Large intestine (tissue), 3 donors: ENCODE measurements around the gene KBTBD13. TPM values are rescaled to one million over a fixed set of nuclear protein-coding genes. Genes with fewer than 3 reads are reported as not detected.
"Not testable (repeated sequence)": the region's sequence is repeated elsewhere in the genome, so short reads cannot be mapped to it uniquely, and the experiment has no call there.

ENCODE experiments used
- DNase-seq, 2 donors: peaks; one replicate each; pipeline versions ENCODE4 v3.0.0 to v3.0.0-alpha.2; 2013
- H3K27ac ChIP-seq: one replicate; pipeline ENCODE4 v1.5.1; 2013; ENCODE audit warnings: low read length
- H3K27me3 ChIP-seq: 2 replicates; pipeline ENCODE4 v1.6.1; 2013; ENCODE audit warnings: low read length; ENCODE audit not compliant: control insufficient read depth, insufficient read depth
- H3K36me3 ChIP-seq: 2 replicates; pipeline ENCODE4 v1.6.1; 2013; ENCODE audit warnings: low read length; ENCODE audit not compliant: control insufficient read depth, insufficient read depth
- H3K4me1 ChIP-seq: one replicate; pipeline ENCODE4 v1.6.1; 2013; ENCODE audit warnings: low read length; ENCODE audit not compliant: control insufficient read depth, insufficient read depth
- H3K4me3 ChIP-seq: one replicate; pipeline ENCODE4 v1.5.1; 2013; ENCODE audit warnings: low read length
- H3K9me3 ChIP-seq: one replicate; pipeline ENCODE4 v1.6.1; 2013; ENCODE audit warnings: mild to moderate bottlenecking, low read depth, low read length, moderate library complexity; ENCODE audit not compliant: control insufficient read depth
- WGBS: methylation state at CpG from one replicate; pipeline ENCODE4 v1.1.5; 2013; ENCODE audit warnings: low lambda C conversion rate; ENCODE audit not compliant: insufficient coverage; 5-methylcytosine and 5-hydroxymethylcytosine counted together
- polyA plus RNA-seq: library from polyadenylated mRNA; unstranded; fragments of 120-200 nt; gene quantifications from one replicate; pipeline ENCODE4 v1.2.1, GENCODE V29; 2013

Gene KBTBD13
- polyA plus RNA-seq, 1 donor, result 0.04 TPM

DNA sequence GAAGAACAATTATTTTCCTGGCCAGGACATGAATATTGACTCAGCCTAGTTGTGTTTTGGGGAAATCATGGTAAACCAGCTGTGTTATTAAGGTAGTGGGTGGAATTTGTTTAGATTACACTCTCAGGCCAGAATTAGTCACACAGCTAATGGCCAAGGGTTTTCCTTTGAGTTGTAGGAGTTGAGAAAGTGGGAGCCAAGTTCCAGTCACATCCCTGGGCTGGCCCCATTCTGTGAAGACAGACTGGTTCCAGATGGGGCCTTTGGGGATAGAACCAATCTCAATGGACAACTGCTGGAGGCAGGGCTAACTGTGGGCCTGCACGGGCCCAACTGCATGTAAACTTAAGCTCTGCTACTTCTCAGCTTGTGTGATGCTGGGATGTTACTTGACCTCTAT, 7.4 kb upstream of the KBTBD13 start:
- H3K36me3 ChIP-seq, result no peaks in the 10 kb centered on the region
- H3K4me3 ChIP-seq, result no peak overlapping the region
- DNase-seq, result peak in 1 of 2 donors; percentile 52
- no CpG with 5 or more reads among the region's 1 CpG for WGBS
- peaks cover 18% of the 10 kb centered on the region for H3K27me3 ChIP-seq
- no peaks in the 10 kb centered on the region for H3K9me3 ChIP-seq
- H3K4me1 ChIP-seq, result peaks cover 4% of the 10 kb centered on the region
- H3K27ac ChIP-seq, result peak overlapping the region; percentile 16

DNA sequence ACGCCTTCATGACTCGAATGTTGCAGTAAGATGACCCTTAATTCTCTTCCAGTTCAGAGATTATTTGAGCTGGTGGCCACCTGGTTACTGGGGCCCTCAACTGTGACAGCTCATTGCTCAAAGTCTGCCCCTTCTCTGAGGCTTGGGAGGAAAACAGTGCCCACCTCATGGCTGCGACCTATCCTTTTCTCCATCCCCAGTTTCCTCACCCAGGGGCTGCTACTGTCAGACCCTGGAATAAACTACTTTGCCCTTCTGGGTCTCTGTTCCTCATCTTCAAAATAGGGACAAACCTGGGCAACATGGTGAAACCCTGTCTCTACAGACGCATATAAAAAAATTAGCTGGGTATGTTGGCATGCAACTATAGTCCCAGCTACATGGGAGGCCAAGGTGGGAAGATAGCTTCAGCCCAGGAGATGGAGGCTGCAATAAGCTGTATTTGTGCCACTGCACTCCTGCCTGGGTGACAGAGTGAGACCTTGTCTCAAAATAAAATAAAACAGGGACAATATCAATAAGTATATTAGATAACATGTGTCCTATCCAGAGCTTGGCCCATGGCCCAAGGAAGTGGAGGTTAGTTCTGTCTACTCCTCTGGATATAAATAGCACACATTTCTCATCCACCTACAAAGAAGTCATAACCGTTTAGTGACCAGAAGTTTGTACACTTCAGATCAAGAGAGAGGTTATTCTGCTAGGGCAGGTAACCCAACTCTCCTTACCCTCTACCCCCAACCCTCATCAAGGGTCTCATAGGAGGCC, 6.6 kb upstream of the KBTBD13 start:
- no peak overlapping the region for H3K4me3 ChIP-seq
- H3K36me3 ChIP-seq, result no peaks in the 10 kb centered on the region
- no CpG with 5 or more reads among the region's 5 CpGs for WGBS
- H3K4me1 ChIP-seq, result peaks cover 4% of the 10 kb centered on the region
- H3K27me3 ChIP-seq, result peaks cover 18% of the 10 kb centered on the region
- no peaks in the 10 kb centered on the region for H3K9me3 ChIP-seq
- peak overlapping the region; percentile 16 for H3K27ac ChIP-seq
- DNase-seq, result no peak

DNA sequence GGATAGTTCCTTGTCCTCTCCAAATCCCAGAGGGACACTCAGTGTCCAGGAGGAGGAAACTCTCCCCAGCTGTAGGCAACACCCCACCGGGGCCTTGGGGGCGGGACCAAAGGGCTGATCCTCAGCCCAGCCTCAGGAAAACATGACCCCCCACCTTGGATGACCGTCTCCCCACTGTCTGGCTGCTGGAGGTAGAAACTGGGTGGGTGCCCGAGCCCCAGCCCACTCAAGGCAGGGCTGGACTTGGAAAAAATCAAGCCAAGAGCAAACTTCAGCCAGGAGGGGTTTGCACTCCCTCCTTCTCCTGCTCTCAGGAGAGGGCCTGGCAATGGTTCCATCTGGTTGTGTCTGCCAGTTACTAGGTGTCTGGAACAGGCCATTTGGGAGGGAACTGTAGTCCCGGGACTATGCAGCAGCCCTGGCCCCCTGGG, 5.2 kb upstream of the KBTBD13 start:
- Histone ChIP-seq H3K36me3 (no peaks in the 10 kb centered on the region), H3K27me3 (peaks cover 18% of the 10 kb centered on the region), H3K4me3 (no peak overlapping the region), H3K9me3 (no peaks in the 10 kb centered on the region), H3K27ac (no peak overlapping the region), H3K4me1 (peaks cover 4% of the 10 kb centered on the region)
- WGBS, result no CpG with 5 or more reads among the region's 5 CpGs
- no peak for DNase-seq

DNA sequence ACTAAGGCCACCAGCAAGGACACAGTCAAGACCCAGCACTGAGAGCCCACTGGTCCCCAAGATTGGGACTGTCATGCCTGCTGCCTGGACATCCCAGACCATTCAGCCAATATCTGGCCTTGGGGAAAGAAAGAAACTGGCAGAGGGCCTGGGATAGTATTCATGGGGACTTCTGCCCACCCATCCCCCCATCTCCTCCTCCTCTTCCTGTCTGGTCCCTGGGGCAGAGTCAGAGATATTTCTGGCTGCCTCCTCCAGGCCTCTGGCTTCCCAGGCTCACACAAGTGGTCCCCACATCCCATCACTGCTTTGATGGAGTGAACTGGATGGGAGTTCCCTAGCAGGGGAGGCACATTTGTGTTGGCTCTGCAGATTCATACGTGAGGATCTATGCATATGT, 4.5 kb upstream of the KBTBD13 start:
- no peak for DNase-seq
- Histone ChIP-seq H3K27ac (no peak overlapping the region), H3K4me3 (no peak overlapping the region), H3K27me3 (peaks cover 16% of the 10 kb centered on the region), H3K4me1 (peaks cover 4% of the 10 kb centered on the region), H3K9me3 (peaks cover 6% of the 10 kb centered on the region), H3K36me3 (no peaks in the 10 kb centered on the region)
- WGBS, result no CpG with 5 or more reads among the region's 1 CpG

DNA sequence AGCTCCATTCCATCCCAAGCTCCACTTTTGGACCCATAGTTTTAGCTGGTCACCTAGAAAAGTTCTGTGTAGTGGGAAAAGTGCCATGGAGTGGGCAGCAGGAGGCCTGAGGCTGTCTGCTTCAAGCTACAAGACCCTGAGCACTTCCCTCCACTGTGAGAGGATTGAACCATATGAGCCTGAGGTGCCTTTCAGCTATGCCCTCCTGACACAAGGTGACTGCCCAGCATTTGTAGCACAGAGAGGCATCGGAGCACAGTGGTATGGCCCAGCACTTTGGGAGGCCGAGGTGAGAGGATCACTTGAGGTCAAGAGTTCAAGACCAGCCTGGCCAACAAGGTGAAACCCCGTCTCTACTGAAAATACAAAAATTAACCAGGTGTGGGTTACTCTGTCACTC, 3.9 kb upstream of the KBTBD13 start:
- no peak for DNase-seq
- Histone ChIP-seq H3K4me3 (no peak overlapping the region), H3K27ac (no peak overlapping the region), H3K4me1 (peaks cover under 1% of the 10 kb centered on the region), H3K36me3 (no peaks in the 10 kb centered on the region), H3K27me3 (peaks cover 16% of the 10 kb centered on the region), H3K9me3 (peaks cover 12% of the 10 kb centered on the region)
- no CpG with 5 or more reads among the region's 3 CpGs for WGBS

DNA sequence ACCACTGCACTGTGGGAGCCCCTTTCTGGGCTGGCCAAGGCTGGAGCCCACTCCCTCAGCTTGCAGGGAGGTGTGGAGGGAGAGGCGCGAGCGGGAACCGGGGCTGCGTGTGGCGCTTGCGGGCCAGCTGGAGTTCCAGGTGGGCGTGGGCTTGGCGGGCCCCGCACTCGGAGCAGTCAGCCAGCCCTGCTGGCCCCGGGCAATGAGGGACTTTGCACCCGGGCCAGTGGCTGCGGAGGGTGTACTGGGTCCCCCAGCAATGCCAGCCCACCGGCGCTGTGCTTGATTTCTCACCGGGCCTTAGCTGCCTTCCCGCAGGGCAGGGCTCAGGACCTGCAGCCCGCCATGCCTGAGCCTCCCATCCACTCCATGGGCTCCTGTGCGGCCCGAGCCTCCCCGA, 1.6 kb upstream of the KBTBD13 start:
- peaks cover 17% of the 10 kb centered on the region for H3K27me3 ChIP-seq
- H3K36me3 ChIP-seq, result not testable (repeated sequence)
- no CpG with 5 or more reads among the region's 22 CpGs for WGBS

DNA sequence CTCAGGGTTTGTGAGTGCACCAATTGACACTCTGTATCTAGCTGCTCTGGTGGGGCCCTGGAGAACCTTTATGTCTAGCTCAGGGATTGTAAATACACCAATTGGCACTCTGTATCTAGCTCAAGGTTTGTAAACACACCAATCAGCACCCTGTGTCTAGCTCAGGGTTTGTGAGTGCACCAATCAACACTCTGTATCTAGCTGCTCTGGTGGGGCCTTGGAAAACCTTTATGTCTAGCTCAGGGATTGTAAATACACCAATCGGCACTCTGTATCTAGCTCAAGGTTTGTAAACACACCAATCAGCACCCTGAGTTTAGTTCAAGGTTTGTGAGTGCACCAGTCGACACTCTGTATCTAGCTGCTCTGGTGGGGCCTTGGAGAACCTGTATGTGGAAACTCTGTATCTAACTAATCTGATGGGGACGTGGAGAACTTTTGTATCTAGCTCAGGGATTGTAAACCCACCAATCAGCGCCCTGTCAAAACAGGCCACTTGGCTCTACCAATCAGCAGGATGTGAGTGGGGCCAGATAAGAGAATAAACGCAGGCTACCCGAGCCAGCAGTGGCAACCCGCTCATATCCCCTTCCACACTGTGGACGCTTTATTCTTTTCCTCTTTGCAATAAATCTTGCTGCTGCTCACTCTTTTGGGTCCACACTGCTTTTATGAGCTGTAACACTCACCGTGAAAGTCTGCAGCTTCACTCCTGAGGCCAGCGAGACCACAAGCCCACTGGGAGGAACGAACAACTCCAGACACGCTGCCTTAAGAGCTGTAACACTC, 745 bp upstream of the KBTBD13 start:
- WGBS, result no CpG with 5 or more reads among the region's 12 CpGs
- H3K9me3 ChIP-seq, result peaks cover 15% of the 10 kb centered on the region
- H3K4me3 ChIP-seq, H3K36me3 ChIP-seq, DNase-seq, H3K4me1 ChIP-seq, H3K27ac ChIP-seq: not testable (repeated sequence)
- peaks cover 17% of the 10 kb centered on the region for H3K27me3 ChIP-seq

More for the DNA sequence above, 1.6 kb upstream of the KBTBD13 start:
- peaks cover 15% of the 10 kb centered on the region for H3K9me3 ChIP-seq
- DNase-seq, H3K4me1 ChIP-seq, H3K4me3 ChIP-seq, H3K27ac ChIP-seq: not testable (repeated sequence)

DNA sequence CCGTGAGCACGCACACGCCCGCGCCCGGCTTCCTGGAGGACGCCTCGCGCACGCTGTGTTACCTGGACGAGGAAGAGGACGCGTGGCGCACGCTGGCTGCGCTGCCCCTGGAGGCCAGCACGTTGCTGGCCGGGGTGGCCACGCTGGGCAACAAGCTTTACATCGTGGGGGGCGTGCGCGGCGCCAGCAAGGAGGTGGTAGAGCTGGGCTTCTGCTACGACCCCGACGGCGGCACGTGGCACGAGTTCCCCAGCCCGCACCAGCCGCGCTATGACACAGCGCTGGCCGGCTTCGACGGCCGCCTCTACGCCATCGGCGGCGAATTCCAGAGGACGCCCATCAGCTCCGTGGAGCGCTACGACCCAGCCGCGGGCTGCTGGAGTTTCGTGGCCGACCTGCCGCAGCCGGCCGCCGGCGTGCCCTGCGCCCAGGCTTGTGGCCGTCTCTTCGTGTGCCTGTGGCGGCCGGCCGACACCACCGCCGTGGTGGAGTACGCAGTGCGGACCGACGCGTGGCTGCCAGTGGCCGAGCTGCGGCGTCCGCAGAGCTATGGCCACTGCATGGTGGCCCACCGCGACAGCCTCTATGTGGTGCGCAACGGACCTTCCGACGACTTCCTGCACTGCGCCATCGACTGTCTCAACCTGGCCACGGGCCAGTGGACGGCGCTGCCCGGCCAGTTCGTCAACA, 890 bp downstream of the KBTBD13 start:
- H3K27ac ChIP-seq, result no peak overlapping the region
- DNase-seq, result no peak
- no peak overlapping the region for H3K4me3 ChIP-seq
- no CpG with 5 or more reads among the region's 85 CpGs for WGBS
- peaks cover 15% of the 10 kb centered on the region for H3K9me3 ChIP-seq
- no peaks in the 10 kb centered on the region for H3K36me3 ChIP-seq
- peaks cover 16% of the 10 kb centered on the region for H3K4me1 ChIP-seq
- H3K27me3 ChIP-seq, result peaks cover 17% of the 10 kb centered on the region

DNA sequence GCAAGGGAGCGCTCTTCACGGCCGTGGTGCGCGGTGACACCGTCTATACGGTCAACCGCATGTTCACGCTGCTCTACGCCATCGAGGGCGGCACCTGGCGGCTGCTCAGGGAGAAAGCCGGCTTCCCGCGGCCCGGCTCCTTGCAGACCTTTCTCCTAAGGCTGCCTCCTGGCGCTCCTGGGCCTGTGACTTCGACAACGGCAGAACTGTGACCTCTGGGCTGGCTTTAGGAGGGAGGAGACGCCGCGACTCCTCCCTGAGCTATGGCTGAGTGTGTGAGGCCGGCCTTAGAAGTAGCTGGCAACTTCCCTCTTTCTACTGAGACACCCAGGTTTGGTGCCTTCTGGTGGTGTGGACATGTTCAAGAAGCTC, 1.4 kb downstream of the KBTBD13 start:
- peaks cover 21% of the 10 kb centered on the region for H3K4me1 ChIP-seq
- peak; percentile 82 to 87 for DNase-seq
- peaks cover 15% of the 10 kb centered on the region for H3K9me3 ChIP-seq
- H3K27me3 ChIP-seq, result peaks cover 17% of the 10 kb centered on the region
- no CpG with 5 or more reads among the region's 24 CpGs for WGBS
- no peak overlapping the region for H3K4me3 ChIP-seq
- no peak overlapping the region for H3K27ac ChIP-seq
- H3K36me3 ChIP-seq, result no peaks in the 10 kb centered on the region

DNA sequence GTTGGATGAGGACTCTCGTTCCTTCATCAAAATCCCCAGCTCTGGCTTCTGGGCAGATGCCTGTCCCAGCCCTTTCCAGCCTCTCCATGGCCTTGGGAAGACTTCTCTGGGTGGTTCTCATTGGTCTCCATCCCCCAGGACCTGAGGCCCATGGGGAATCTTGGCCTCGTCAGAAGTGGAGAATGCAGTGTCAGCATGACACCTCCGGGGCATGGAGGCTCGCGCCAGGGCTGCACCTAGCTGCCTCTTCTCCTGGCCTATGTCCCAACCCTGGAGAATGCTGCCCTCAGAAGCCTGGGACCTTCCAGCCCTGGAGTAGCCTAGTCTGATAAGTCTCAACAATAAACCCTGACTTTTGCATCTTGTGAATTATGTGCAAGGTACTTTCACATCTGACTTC, 3.0 kb downstream of the KBTBD13 start:
- Histone ChIP-seq H3K4me3 (no peak overlapping the region), H3K27me3 (peaks cover 17% of the 10 kb centered on the region)
- WGBS, result no CpG with 5 or more reads among the region's 5 CpGs

More for the DNA sequence above, 3.0 kb downstream of the KBTBD13 start:
- peaks cover 28% of the 10 kb centered on the region for H3K4me1 ChIP-seq
- no peak overlapping the region for H3K27ac ChIP-seq
- H3K9me3 ChIP-seq, result peaks cover 15% of the 10 kb centered on the region
- H3K36me3 ChIP-seq, result no peaks in the 10 kb centered on the region
- DNase-seq, result peak in 1 of 2 donors; percentile 49
